Spleen (tissue), 11 donors: ENCODE data around the gene HDAC7. TPM values are rescaled to one million over a fixed set of nuclear protein-coding genes. Genes with fewer than 3 reads are reported as not detected.

Experiments
- DNase-seq: peaks from one replicate; pipeline ENCODE4 v3.0.0-alpha.2; 2020
- H3K27ac ChIP-seq, 8 donors: fragments of 200-600 bp; sonication (generic) in 7 of 8; 1 replicate in 4 of 8; 2 replicates in 4 of 8; pipeline versions ENCODE4 v1.5.0 to v1.8.0; 2016 to 2021; ENCODE audit warnings: inconsistent platforms in 4 of 8, mild to moderate bottlenecking in 4 of 8, moderate library complexity in 1 of 8
- H3K27me3 ChIP-seq, 7 donors: fragments of 200-600 bp; sonication (generic) in 6 of 7; replicated peaks in 1 of 7; 1 replicate in 4 of 7; 2 replicates in 3 of 7; pipeline versions ENCODE4 v1.5.0 to v1.8.0; 2016 to 2021; ENCODE audit warnings: inconsistent platforms in 3 of 7, mild to moderate bottlenecking in 1 of 7
- H3K36me3 ChIP-seq, 6 donors: fragments of 200-600 bp; sonication (generic) in 5 of 6; 1 replicate in 4 of 6; 2 replicates in 2 of 6; pipeline versions ENCODE4 v1.5.0 to v1.8.0; 2016 to 2021; ENCODE audit warnings: inconsistent platforms in 2 of 6
- H3K4me1 ChIP-seq, 6 donors: fragments of 200-600 bp; sonication (generic) in 5 of 6; 1 replicate in 3 of 6; 2 replicates in 3 of 6; pipeline versions ENCODE4 v1.5.0 to v1.8.0; 2016 to 2021; ENCODE audit warnings: inconsistent platforms in 3 of 6
- H3K4me3 ChIP-seq, 8 donors: fragments of 200-600 bp; sonication (generic) in 7 of 8; 1 replicate in 4 of 8; 2 replicates in 4 of 8; pipeline versions ENCODE4 v1.5.0 to v1.8.0; 2016 to 2021; ENCODE audit warnings: inconsistent platforms in 4 of 8, mild to moderate bottlenecking in 4 of 8, moderate library complexity in 2 of 8
- H3K9me3 ChIP-seq, 8 donors: fragments of 200-600 bp; sonication (generic) in 7 of 8; 1 replicate in 4 of 8; 2 replicates in 4 of 8; pipeline versions ENCODE4 v1.5.0 to v1.8.0; 2016 to 2021; ENCODE audit warnings: inconsistent platforms in 4 of 8
- POLR2A ChIP-seq, 3 donors: fragments of 450-650 bp; IDR thresholded peaks; one replicate each; pipeline ENCODE4 v1.5.1; 2017; ENCODE audit warnings: antibody characterized with exemption in 3 of 3, mild to moderate bottlenecking in 1 of 3
- POLR2AphosphoS5 ChIP-seq, 3 donors: sonication (generic); formaldehyde crosslinking; IDR thresholded peaks; one replicate each; pipeline ENCODE4 v1.5.1; 2017; ENCODE audit warnings: antibody characterized with exemption in 3 of 3
- WGBS, 5 donors: extraction: QIAGEN DNeasy Blood & Tissue Kit in 3 of 5; methylation state at CpG; one replicate each; pipeline versions ENCODE4 v1.1.5 to v1.1.7; 2013 to 2018; 5-methylcytosine and 5-hydroxymethylcytosine counted together
- intact Hi-C: fragments of 100-400 bp; cut with DNase I; formaldehyde crosslinking; loops from one replicate; pipeline ENCODE4 v1.15.0; 2023; ENCODE audit warnings: low total_unique reads
- polyA plus RNA-seq, 3 donors: library from polyadenylated mRNA; stranded (reverse); fragments of 200-250 nt; gene quantifications; one replicate each; pipeline ENCODE4 v1.2.1, GENCODE V29; 2013
- total RNA-seq, 7 donors: library from RNA; depleted of rRNA in 3 of 7; stranded (reverse); fragments of >200 nt in 3 of 7; fragmentation: NEBNext Ultra II Directional in 4 of 7; extraction: Animal tissue kit (Norgen Biotek cat#: 25700) in 4 of 7; gene quantifications; one replicate each; pipeline versions ENCODE4 v1.1.0 to v1.2.1, GENCODE V29; 2016 to 2021
- TF ChIP-seq, protein P1 (sequence below), 11 experiments: fragments of 200-600 bp in 7 of 11; fragments of 450-650 bp in 4 of 11; sonication (generic) in 4 of 11; IDR thresholded peaks in 8 of 11; conservative IDR thresholded peaks in 3 of 11; 1 replicate in 7 of 11; 2 replicates in 4 of 11; pipeline versions ENCODE4 v1.4.0 to v1.8.0; 2016 to 2021; ENCODE audit warnings: antibody characterized with exemption in 11 of 11, inconsistent platforms in 4 of 11, mild to moderate bottlenecking in 1 of 11
- donor health status: healthy with polysubstance abuse.
- donor health status: DM: no; HTN: no; CAD: no; lungs with moderate emphysema.
- donor health status: DM: no; HTN: no; CAD: no.
- donor health status: Bipolar disorder and iron deficiency.
- donor health status: healthy.
- donor health status: DM: no; HTN: no; CAD: no.
- donor health status: DM: yes; HTN: yes; CAD: no.

Gene HDAC7
- total and polyA plus RNA-seq, 10 donors = 39.6 to 158 (median 101) TPM

DNA sequence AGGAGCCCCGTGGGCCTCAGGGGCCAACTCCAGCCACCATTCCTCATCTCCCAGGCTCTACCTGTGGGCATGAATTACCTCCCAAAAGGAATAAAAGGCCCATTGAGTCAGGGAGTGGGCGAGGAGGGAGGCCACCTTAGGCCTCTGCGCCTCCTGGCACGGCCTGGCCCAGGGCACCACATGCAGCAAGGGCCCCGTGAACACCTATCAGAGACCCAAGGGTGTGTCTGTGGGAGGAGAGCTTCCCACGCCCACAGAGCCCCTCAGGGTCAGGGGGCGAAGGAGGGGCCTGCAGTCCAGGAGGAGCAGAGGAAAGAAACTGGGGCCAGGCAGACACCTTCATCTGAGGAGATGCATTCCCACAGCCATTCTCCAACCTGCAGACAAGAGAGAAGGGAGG lies 73.2 kb downstream of the HDAC7 start:
- no peak for DNase-seq
- Histone ChIP-seq H3K9me3 (no peaks in the 10 kb centered on the region), H3K4me3 (no peak overlapping the region), H3K4me1 (peaks cover 14 to 60% (median 33%) of the 10 kb centered on the region in 6 donors), H3K36me3 (peaks cover 0 to 61% (median 6%) of the 10 kb centered on the region in 6 donors), H3K27me3 (no peaks in the 10 kb centered on the region), H3K27ac (peak overlapping the region in 2 of 8 donors; percentile 3 to 48)
- TF ChIP-seq POLR2AphosphoS5 (IDR thresholded peaks at IDR 0.05) (no peak), POLR2A (IDR thresholded peaks at IDR 0.05) (no peak)
- TF ChIP-seq, protein P1, sequence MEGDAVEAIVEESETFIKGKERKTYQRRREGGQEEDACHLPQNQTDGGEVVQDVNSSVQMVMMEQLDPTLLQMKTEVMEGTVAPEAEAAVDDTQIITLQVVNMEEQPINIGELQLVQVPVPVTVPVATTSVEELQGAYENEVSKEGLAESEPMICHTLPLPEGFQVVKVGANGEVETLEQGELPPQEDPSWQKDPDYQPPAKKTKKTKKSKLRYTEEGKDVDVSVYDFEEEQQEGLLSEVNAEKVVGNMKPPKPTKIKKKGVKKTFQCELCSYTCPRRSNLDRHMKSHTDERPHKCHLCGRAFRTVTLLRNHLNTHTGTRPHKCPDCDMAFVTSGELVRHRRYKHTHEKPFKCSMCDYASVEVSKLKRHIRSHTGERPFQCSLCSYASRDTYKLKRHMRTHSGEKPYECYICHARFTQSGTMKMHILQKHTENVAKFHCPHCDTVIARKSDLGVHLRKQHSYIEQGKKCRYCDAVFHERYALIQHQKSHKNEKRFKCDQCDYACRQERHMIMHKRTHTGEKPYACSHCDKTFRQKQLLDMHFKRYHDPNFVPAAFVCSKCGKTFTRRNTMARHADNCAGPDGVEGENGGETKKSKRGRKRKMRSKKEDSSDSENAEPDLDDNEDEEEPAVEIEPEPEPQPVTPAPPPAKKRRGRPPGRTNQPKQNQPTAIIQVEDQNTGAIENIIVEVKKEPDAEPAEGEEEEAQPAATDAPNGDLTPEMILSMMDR (IDR thresholded peaks at IDR 0.05 in 8 of 11, conservative IDR thresholded peaks at IDR 0.05 in 3 of 11) = no peak
- 77 to 91% (median 88%) methylated on average over 3 to 7 of the region's 7 CpGs for WGBS, 5 donors
- intact Hi-C loops = no loop called here

GRCh38 chr12:47746073-47746472 lies 73.6 kb downstream of the HDAC7 start:
- TF ChIP-seq POLR2A (IDR thresholded peaks at IDR 0.05) = no peak
- TF ChIP-seq, protein P1 (IDR thresholded peaks at IDR 0.05 in 8 of 11, conservative IDR thresholded peaks at IDR 0.05 in 3 of 11) = no peak
- TF ChIP-seq POLR2AphosphoS5 (IDR thresholded peaks at IDR 0.05) = no peak
- H3K4me1 ChIP-seq = peaks cover 18 to 60% (median 33%) of the 10 kb centered on the region in 6 donors

GRCh38 chr12:47745485-47746041 lies 74.1 kb downstream of the HDAC7 start:
- no peaks in the 10 kb centered on the region for H3K9me3 ChIP-seq
- H3K36me3 ChIP-seq = peaks cover 0 to 51% (median 6%) of the 10 kb centered on the region in 6 donors
- DNase-seq = no peak
- TF ChIP-seq, protein P1 (IDR thresholded peaks at IDR 0.05 in 8 of 11, conservative IDR thresholded peaks at IDR 0.05 in 3 of 11) = no peak
- peak in 1 of 3 donors; percentile 30 for TF ChIP-seq POLR2AphosphoS5 (IDR thresholded peaks at IDR 0.05)
- TF ChIP-seq POLR2A (IDR thresholded peaks at IDR 0.05) = no peak
- no peak overlapping the region for H3K27ac ChIP-seq
- 77 to 89% (median 88%) methylated on average over 16 of the region's 16 CpGs for WGBS, 5 donors
- H3K27me3 ChIP-seq = no peaks in the 10 kb centered on the region
- intact Hi-C loops = no loop called here
- H3K4me3 ChIP-seq = no peak overlapping the region
- H3K4me1 ChIP-seq = peaks cover 23 to 60% (median 33%) of the 10 kb centered on the region in 6 donors

More at GRCh38 chr12:47746073-47746472, 73.6 kb downstream of the HDAC7 start:
- no peaks in the 10 kb centered on the region for H3K9me3 ChIP-seq
- intact Hi-C loops = no loop called here
- peak overlapping the region in 2 of 8 donors; percentile 3 to 48 for H3K27ac ChIP-seq
- H3K36me3 ChIP-seq = peaks cover 0 to 56% (median 6%) of the 10 kb centered on the region in 6 donors
- H3K4me3 ChIP-seq = no peak overlapping the region
- no peaks in the 10 kb centered on the region for H3K27me3 ChIP-seq
- 81 to 95% (median 89%) methylated on average over 5 of the region's 5 CpGs for WGBS, 5 donors
- DNase-seq = no peak

DNA sequence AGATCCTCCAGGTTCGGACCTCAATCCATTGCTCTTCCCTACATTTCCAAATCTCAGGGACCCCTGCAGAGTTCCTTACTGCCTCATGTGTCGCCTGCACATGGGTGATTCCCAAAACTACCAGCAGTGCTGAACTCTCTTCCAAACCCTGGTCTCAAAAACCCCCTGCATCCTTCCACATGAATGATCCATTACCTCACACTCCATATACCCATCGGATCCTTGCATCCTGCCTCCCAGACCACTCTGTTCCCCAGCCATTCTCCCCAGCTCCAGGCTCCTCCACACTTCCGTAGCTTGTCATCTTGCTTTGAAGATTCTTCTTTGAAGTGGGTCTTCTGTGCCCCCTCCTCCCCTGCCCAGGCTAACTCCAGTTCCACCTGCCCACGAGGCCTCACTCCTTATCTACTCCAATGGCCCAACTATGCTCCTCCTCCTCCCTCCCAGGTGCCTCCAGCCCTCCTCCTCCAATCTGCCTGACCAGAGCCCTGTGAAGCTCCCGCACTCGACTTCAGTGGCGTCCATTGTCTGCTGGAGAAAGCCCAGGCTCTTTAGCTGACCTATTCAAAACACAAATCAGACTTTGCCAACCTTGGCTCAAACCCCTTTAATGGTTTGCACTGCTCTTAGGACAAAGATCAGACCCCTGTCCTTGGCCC lies 74.8 kb downstream of the HDAC7 start:
- Histone ChIP-seq H3K36me3 (peaks cover 0 to 46% (median 6%) of the 10 kb centered on the region in 6 donors), H3K27ac (no peak overlapping the region), H3K4me3 (no peak overlapping the region), H3K27me3 (no peaks in the 10 kb centered on the region), H3K9me3 (no peaks in the 10 kb centered on the region), H3K4me1 (peaks cover 24 to 60% (median 37%) of the 10 kb centered on the region in 6 donors)
- WGBS, 5 donors = 78 to 90% (median 83%) methylated on average over 8 of the region's 8 CpGs
- intact Hi-C loops = no loop called here
- no peak for DNase-seq
- TF ChIP-seq POLR2A (IDR thresholded peaks at IDR 0.05) (no peak), POLR2AphosphoS5 (IDR thresholded peaks at IDR 0.05) (no peak)
- TF ChIP-seq, protein P1 (IDR thresholded peaks at IDR 0.05 in 8 of 11, conservative IDR thresholded peaks at IDR 0.05 in 3 of 11) = no peak
